SK-N-SH (cell line): ENCODE data around the gene SERPINC1. TPM values are rescaled to one million over a fixed set of nuclear protein-coding genes. Genes with fewer than 3 reads are reported as not detected.
A peak's percentile ranks its signal among the peaks of the same experiment; 100 is the strongest.

ENCODE experiments used
- CTCF ChIA-PET: fragments of 300-600, 350-600 bp; formaldehyde crosslinking; extraction: SDS; loops from one replicate; lab custom pipeline; 2021; lab: Yijun Ruan, JAX
- POLR2A ChIA-PET: fragments of 350-600 bp; sonication (Branson Sonifier 250); formaldehyde crosslinking; extraction: SDS; loops from one replicate; lab custom pipeline; 2020; ENCODE audit warnings: antibody characterized with exemption, inconsistent platforms; lab: Yijun Ruan, JAX
- DNase-seq: peaks from one replicate; pipeline ENCODE4 v3.0.0; 2012
- H2AFZ ChIP-seq: fragments of 200-600 bp; sonication (generic); 2 replicates; pipeline ENCODE4 v1.8.1; 2016; ENCODE audit warnings: antibody characterized with exemption, mild to moderate bottlenecking, low read depth
- H3F3A ChIP-seq: fragments of 200-600 bp; sonication (generic); replicated peaks from 2 replicates; pipeline ENCODE3; 2016; ENCODE audit warnings: antibody characterized with exemption, mild to moderate bottlenecking; ENCODE audit not compliant: insufficient read depth
- H3K27ac ChIP-seq, 2 experiments: fragments of 200-500 bp in 1 of 2; fragments of 200-600 bp in 1 of 2; sonication (Bioruptor generic) in 1 of 2; sonication (generic), shearing (Covaris generic) in 1 of 2; 2 replicates each; pipeline versions ENCODE4 v1.5.1 to v1.6.1; 2014 to 2016; ENCODE audit warnings: low read depth in 2 of 2, inconsistent platforms in 1 of 2, low read length in 1 of 2, mild to moderate bottlenecking in 1 of 2, mixed read lengths in 1 of 2
- H3K27me3 ChIP-seq: fragments of 200-600 bp; sonication (generic), shearing (Covaris generic); 2 replicates; pipeline ENCODE4 v1.6.1; 2016; ENCODE audit warnings: mixed run types; ENCODE audit not compliant: insufficient read depth
- H3K36me3 ChIP-seq, 2 experiments: fragments of 200-500 bp in 1 of 2; fragments of 200-600 bp in 1 of 2; sonication (Bioruptor generic) in 1 of 2; sonication (generic) in 1 of 2; replicated peaks in 1 of 2; 2 replicates each; pipeline versions ENCODE3 to v1.5.1; 2014 to 2016; ENCODE audit warnings: low read length in 1 of 2, mild to moderate bottlenecking in 1 of 2; ENCODE audit not compliant: insufficient read depth in 2 of 2, control insufficient read depth in 1 of 2
- H3K4me1 ChIP-seq, 2 experiments: fragments of 200-500 bp in 1 of 2; fragments of 200-600 bp in 1 of 2; sonication (Bioruptor generic) in 1 of 2; sonication (generic), shearing (Covaris generic) in 1 of 2; 2 replicates each; pipeline versions ENCODE4 v1.5.1 to v1.6.1; 2014 to 2016; ENCODE audit warnings: low read depth in 1 of 2, low read length in 1 of 2, mixed run types in 1 of 2; ENCODE audit not compliant: insufficient read depth in 2 of 2, control insufficient read depth in 1 of 2
- H3K4me2 ChIP-seq: fragments of 200-600 bp; sonication (generic), shearing (Covaris generic); 2 replicates; pipeline ENCODE4 v1.6.1; 2017; ENCODE audit warnings: mixed run types
- H3K4me3 ChIP-seq, 2 experiments: fragments of 200-500 bp in 1 of 2; fragments of 200-600 bp in 1 of 2; sonication (Bioruptor generic) in 1 of 2; sonication (generic), shearing (Covaris generic) in 1 of 2; 2 replicates each; pipeline versions ENCODE4 v1.5.1 to v1.8.1; 2014 to 2016; ENCODE audit warnings: low read depth in 2 of 2, inconsistent platforms in 1 of 2, low read length in 1 of 2, mild to moderate bottlenecking in 1 of 2, mixed read lengths in 1 of 2, moderate library complexity in 1 of 2
- H3K79me2 ChIP-seq: fragments of 200-600 bp; sonication (generic); 2 replicates; pipeline ENCODE4 v1.8.1; 2017; ENCODE audit warnings: mild to moderate bottlenecking; ENCODE audit not compliant: insufficient read depth
- H3K9ac ChIP-seq: fragments of 200-600 bp; sonication (generic); 2 replicates; pipeline ENCODE4 v1.6.1; 2017; ENCODE audit warnings: mixed run types
- H3K9me2 ChIP-seq: fragments of 200-600 bp; sonication (generic); 2 replicates; pipeline ENCODE4 v1.6.1; 2017; ENCODE audit warnings: mixed run types
- H3K9me3 ChIP-seq: fragments of 200-600 bp; sonication (generic); 2 replicates; pipeline ENCODE4 v1.6.1; 2017; ENCODE audit warnings: mixed run types, mild to moderate bottlenecking, moderate library complexity
- H4K20me1 ChIP-seq: fragments of 200-600 bp; sonication (generic); 2 replicates; pipeline ENCODE4 v1.6.1; 2017; ENCODE audit warnings: mild to moderate bottlenecking, mixed run types; ENCODE audit not compliant: insufficient read depth
- CHD2 ChIP-seq: fragments of 150-350 bp; IDR thresholded peaks from 2 replicates; pipeline ENCODE4 v1.6.1; 2018; ENCODE audit warnings: low read length; ENCODE audit not compliant: partially characterized antibody
- EP300 ChIP-seq, 2 experiments: IDR thresholded peaks; 2 replicates each; pipeline versions ENCODE4 v1.4.0 to v1.6.1; 2012; ENCODE audit warnings: borderline replicate concordance in 1 of 2, low read depth in 1 of 2, low read length in 1 of 2
- FOXJ3 ChIP-seq: sonication (generic); formaldehyde crosslinking; IDR thresholded peaks from 2 replicates; pipeline ENCODE4 v1.5.1; 2020; ENCODE audit warnings: mild to moderate bottlenecking, missing genetic modification reagents
- MAX ChIP-seq: IDR thresholded peaks from 2 replicates; pipeline ENCODE4 v1.4.0; 2012; ENCODE audit warnings: low read depth
- MEF2A ChIP-seq: IDR thresholded peaks from 2 replicates; pipeline ENCODE4 v1.4.0; 2012; ENCODE audit warnings: low read depth, borderline replicate concordance
- MXI1 ChIP-seq: IDR thresholded peaks from 2 replicates; pipeline ENCODE4 v1.6.1; 2012; ENCODE audit warnings: mild to moderate bottlenecking, low read depth, low read length, improper control_type of control experiment
- NRF1 ChIP-seq: IDR thresholded peaks from 2 replicates; pipeline ENCODE4 v1.6.1; 2012; ENCODE audit warnings: low read depth, mild to moderate bottlenecking, low read length
- RCOR1 ChIP-seq: fragments of 150-350 bp; IDR thresholded peaks from 2 replicates; pipeline ENCODE4 v1.6.1; 2017; ENCODE audit warnings: antibody characterized with exemption, low read length
- RXRA ChIP-seq: IDR thresholded peaks from 2 replicates; pipeline ENCODE4 v1.4.0; 2012; ENCODE audit warnings: low read depth, mild to moderate bottlenecking, borderline replicate concordance
- SIN3A ChIP-seq: IDR thresholded peaks from 2 replicates; pipeline ENCODE4 v1.6.1; 2012; ENCODE audit warnings: low read depth, mild to moderate bottlenecking, low read length, moderate library complexity, borderline replicate concordance
- SMC3 ChIP-seq: IDR thresholded peaks from 2 replicates; pipeline ENCODE4 v1.6.1; 2012; ENCODE audit warnings: low read depth, low read length, improper control_type of control experiment
- TAF1 ChIP-seq: IDR thresholded peaks from 2 replicates; pipeline ENCODE4 v1.6.1; 2012; ENCODE audit warnings: low read depth, mild to moderate bottlenecking, low read length, moderate library complexity, borderline replicate concordance
- TCF12 ChIP-seq: IDR thresholded peaks from 2 replicates; pipeline ENCODE4 v1.4.0; 2012
- USF1 ChIP-seq: IDR thresholded peaks from 2 replicates; pipeline ENCODE4 v1.4.0; 2012; ENCODE audit warnings: low read depth, borderline replicate concordance
- USF2 ChIP-seq: fragments of 150-350 bp; IDR thresholded peaks from 2 replicates; pipeline ENCODE4 v1.6.1; 2017; ENCODE audit warnings: antibody characterized with exemption, low read length, low read depth, borderline replicate concordance
- YY1 ChIP-seq: IDR thresholded peaks from 2 replicates; pipeline ENCODE4 v1.4.0; 2012; ENCODE audit warnings: low read depth, mild to moderate bottlenecking
- WGBS: methylation state at CpG from one replicate; pipeline ENCODE4 v1.1.6; 2017; ENCODE audit warnings: low lambda C conversion rate; 5-methylcytosine and 5-hydroxymethylcytosine counted together
- polyA plus RNA-seq, 3 experiments: library from polyadenylated mRNA; depleted of rRNA; stranded (reverse); fragments of >200 nt; gene quantifications; 2 replicates each; pipeline ENCODE4 v1.2.3, GENCODE V29; 2012
- TF ChIP-seq, protein P1 (sequence below): IDR thresholded peaks from 2 replicates; pipeline ENCODE4 v1.6.1; 2012; ENCODE audit warnings: mild to moderate bottlenecking, low read depth, low read length, moderate library complexity
- TF ChIP-seq, protein P2 (sequence below): fragments of 200-600 bp; sonication (generic); IDR thresholded peaks from 2 replicates; pipeline ENCODE4 v1.6.1; 2017; ENCODE audit warnings: antibody characterized with exemption, mild to moderate bottlenecking, moderate library complexity

The SERPINC1 gene
- polyA plus RNA-seq, 1 of the 3 experiments (the other 2 are of a cell fraction) = 0.08 TPM

GRCh38 chr1:173871500-173871899, 45.6 kb downstream of the SERPINC1 start:
- CTCF ChIA-PET = no interaction called here
- no peak overlapping the region for H3K9ac ChIP-seq
- no peak overlapping the region for H3K4me2 ChIP-seq
- peaks cover 28 to 47% of the 10 kb centered on the region in 2 experiments for H3K36me3 ChIP-seq
- TF ChIP-seq RXRA = no peak
- TF ChIP-seq, protein P1, sequence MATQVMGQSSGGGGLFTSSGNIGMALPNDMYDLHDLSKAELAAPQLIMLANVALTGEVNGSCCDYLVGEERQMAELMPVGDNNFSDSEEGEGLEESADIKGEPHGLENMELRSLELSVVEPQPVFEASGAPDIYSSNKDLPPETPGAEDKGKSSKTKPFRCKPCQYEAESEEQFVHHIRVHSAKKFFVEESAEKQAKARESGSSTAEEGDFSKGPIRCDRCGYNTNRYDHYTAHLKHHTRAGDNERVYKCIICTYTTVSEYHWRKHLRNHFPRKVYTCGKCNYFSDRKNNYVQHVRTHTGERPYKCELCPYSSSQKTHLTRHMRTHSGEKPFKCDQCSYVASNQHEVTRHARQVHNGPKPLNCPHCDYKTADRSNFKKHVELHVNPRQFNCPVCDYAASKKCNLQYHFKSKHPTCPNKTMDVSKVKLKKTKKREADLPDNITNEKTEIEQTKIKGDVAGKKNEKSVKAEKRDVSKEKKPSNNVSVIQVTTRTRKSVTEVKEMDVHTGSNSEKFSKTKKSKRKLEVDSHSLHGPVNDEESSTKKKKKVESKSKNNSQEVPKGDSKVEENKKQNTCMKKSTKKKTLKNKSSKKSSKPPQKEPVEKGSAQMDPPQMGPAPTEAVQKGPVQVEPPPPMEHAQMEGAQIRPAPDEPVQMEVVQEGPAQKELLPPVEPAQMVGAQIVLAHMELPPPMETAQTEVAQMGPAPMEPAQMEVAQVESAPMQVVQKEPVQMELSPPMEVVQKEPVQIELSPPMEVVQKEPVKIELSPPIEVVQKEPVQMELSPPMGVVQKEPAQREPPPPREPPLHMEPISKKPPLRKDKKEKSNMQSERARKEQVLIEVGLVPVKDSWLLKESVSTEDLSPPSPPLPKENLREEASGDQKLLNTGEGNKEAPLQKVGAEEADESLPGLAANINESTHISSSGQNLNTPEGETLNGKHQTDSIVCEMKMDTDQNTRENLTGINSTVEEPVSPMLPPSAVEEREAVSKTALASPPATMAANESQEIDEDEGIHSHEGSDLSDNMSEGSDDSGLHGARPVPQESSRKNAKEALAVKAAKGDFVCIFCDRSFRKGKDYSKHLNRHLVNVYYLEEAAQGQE = no peak
- no peak for TF ChIP-seq YY1
- TF ChIP-seq CHD2 = no peak
- TF ChIP-seq SMC3 = no peak
- no peak for TF ChIP-seq SIN3A
- peaks cover 8% of the 10 kb centered on the region for H4K20me1 ChIP-seq
- H3K9me2 ChIP-seq = no peaks in the 10 kb centered on the region
- no peaks in the 10 kb centered on the region for H3K27me3 ChIP-seq
- WGBS = 98% methylated on average over 2 of the region's 2 CpGs
- peaks cover 29% of the 10 kb centered on the region for H3K79me2 ChIP-seq
- H3K27ac ChIP-seq = no peak overlapping the region
- H3F3A ChIP-seq = peaks cover 26% of the 10 kb centered on the region
- no peaks in the 10 kb centered on the region for H3K9me3 ChIP-seq
- no peak overlapping the region for H2AFZ ChIP-seq
- no peak overlapping the region for H3K4me3 ChIP-seq
- no peak for DNase-seq
- POLR2A ChIA-PET = no interaction called here
- peaks cover 5 to 21% of the 10 kb centered on the region in 2 experiments; a peak in 2 of 4 replicates for H3K4me1 ChIP-seq

GRCh38 chr1:173871091-173871490, 46.0 kb downstream of the SERPINC1 start:
- no peaks in the 10 kb centered on the region for H3K9me3 ChIP-seq
- WGBS = 84% methylated on average over 5 of the region's 5 CpGs
- peaks cover 30% of the 10 kb centered on the region for H3F3A ChIP-seq
- H3K79me2 ChIP-seq = peaks cover 33% of the 10 kb centered on the region
- H3K36me3 ChIP-seq = peaks cover 30 to 48% of the 10 kb centered on the region in 2 experiments
- H3K4me2 ChIP-seq = no peak overlapping the region
- H3K9me2 ChIP-seq = no peaks in the 10 kb centered on the region
- no peak overlapping the region for H3K9ac ChIP-seq
- no peak overlapping the region for H3K4me3 ChIP-seq
- CTCF ChIA-PET = no interaction called here
- H4K20me1 ChIP-seq = peaks cover 12% of the 10 kb centered on the region
- H3K27ac ChIP-seq = peak overlapping the region in 1 of 2 experiments; percentile 97; a peak in 2 of 4 replicates
- POLR2A ChIA-PET = no interaction called here
- no peaks in the 10 kb centered on the region for H3K27me3 ChIP-seq
- no peak overlapping the region for H2AFZ ChIP-seq
- DNase-seq = no peak
- H3K4me1 ChIP-seq = peaks cover 5 to 21% of the 10 kb centered on the region in 2 experiments; a peak in 2 of 4 replicates
- no peak for TF ChIP-seq RXRA
- no peak for TF ChIP-seq USF1
- no peak for TF ChIP-seq NRF1
- no peak for TF ChIP-seq EP300 (IDR thresholded peaks at IDR 0.05; ENCODE audit: borderline replicate concordance in 1 of 2, low read depth in 1 of 2, low read length in 1 of 2)
- TF ChIP-seq TCF12 = no peak
- TF ChIP-seq RCOR1 = no peak
- no peak for TF ChIP-seq TAF1
- no peak for TF ChIP-seq SIN3A
- TF ChIP-seq CHD2 = no peak
- no peak for TF ChIP-seq MEF2A
- TF ChIP-seq USF2 = no peak
- no peak for TF ChIP-seq FOXJ3
- no peak for TF ChIP-seq MAX
- TF ChIP-seq MXI1 = no peak
- TF ChIP-seq, protein P2, sequence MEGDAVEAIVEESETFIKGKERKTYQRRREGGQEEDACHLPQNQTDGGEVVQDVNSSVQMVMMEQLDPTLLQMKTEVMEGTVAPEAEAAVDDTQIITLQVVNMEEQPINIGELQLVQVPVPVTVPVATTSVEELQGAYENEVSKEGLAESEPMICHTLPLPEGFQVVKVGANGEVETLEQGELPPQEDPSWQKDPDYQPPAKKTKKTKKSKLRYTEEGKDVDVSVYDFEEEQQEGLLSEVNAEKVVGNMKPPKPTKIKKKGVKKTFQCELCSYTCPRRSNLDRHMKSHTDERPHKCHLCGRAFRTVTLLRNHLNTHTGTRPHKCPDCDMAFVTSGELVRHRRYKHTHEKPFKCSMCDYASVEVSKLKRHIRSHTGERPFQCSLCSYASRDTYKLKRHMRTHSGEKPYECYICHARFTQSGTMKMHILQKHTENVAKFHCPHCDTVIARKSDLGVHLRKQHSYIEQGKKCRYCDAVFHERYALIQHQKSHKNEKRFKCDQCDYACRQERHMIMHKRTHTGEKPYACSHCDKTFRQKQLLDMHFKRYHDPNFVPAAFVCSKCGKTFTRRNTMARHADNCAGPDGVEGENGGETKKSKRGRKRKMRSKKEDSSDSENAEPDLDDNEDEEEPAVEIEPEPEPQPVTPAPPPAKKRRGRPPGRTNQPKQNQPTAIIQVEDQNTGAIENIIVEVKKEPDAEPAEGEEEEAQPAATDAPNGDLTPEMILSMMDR = no peak
